NCI-H1048 (cell line): ENCODE measurements around the gene DHRS7C.

Source experiments
- DNase-seq: peaks from one replicate; lab custom pipeline; 2025; lab: John Stamatoyannopoulos, UW

DHRS7C gene, protein sequence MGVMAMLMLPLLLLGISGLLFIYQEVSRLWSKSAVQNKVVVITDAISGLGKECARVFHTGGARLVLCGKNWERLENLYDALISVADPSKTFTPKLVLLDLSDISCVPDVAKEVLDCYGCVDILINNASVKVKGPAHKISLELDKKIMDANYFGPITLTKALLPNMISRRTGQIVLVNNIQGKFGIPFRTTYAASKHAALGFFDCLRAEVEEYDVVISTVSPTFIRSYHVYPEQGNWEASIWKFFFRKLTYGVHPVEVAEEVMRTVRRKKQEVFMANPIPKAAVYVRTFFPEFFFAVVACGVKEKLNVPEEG

DNA sequence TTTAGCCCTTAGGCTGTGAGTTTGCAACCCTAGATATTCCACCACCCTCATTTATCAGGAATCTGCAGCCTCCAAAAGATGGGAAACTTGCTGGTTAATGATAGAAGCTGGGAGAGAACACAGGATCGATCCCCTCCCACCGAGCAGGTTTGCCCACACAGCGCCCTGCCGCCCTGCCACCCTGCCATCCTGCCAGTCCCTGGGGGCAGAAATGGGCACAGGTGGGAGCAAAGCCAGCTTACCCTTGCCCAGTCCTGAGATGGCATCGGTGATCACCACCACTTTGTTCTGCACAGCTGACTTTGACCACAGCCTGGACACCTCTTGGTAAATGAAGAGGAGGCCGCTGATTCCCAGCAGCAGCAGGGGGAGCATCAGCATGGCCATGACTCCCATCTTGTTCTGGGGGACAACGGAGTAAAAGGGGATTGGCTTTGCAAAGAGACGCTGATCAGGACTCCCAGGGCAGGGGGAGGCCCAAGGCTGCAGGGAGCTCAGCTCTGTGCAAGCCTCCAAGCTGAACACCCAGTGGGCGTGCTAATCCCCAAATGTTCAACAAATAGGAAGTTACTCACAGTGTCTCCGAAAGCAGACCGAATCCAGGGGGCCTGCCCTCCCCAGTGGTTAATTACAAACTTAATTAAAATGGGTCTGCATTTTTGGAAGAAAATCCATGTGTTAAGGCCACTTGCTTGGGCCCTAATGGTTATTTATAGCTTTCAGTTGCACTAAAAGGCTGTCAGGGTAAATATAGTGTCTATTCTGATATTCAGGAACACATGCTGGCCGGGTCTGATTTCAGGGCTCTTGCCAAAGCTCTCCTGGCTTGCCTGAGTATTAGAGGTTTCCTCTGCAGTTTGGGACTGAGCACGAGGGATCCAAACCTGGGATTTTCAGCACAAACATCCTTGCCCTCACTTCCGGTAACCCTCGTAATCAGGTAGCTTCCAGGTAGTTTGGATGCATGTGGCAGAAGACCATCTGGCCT is at the start of gene DHRS7C:
Gene DHRS7C, minus strand, starts transcription at position 704 of the 988 bp plus-strand sequence. Its CDS starts 308 bp downstream, at position 396.
- no peak for DNase-seq

DNA sequence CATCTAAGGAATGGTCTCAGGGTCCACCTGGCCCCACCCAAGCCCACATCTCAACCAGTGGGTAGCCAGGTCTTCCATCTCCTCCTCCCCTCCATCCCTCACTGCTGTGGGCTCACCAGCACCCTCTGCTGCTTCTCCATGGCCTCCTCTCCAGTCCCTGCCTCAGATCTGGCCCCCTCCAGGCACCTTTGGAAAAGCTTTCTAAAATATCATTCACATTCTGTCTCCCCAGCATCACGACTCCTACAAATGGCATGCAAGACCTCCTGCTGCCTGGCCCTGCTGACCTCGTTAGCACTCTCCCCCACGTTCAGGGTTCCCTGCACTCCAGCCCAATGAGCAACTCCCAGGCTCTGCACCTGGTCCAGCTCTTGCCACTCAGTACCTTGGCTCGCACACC is 48.0 kb upstream of the DHRS7C start:
- DNase-seq, result no peak

DNA sequence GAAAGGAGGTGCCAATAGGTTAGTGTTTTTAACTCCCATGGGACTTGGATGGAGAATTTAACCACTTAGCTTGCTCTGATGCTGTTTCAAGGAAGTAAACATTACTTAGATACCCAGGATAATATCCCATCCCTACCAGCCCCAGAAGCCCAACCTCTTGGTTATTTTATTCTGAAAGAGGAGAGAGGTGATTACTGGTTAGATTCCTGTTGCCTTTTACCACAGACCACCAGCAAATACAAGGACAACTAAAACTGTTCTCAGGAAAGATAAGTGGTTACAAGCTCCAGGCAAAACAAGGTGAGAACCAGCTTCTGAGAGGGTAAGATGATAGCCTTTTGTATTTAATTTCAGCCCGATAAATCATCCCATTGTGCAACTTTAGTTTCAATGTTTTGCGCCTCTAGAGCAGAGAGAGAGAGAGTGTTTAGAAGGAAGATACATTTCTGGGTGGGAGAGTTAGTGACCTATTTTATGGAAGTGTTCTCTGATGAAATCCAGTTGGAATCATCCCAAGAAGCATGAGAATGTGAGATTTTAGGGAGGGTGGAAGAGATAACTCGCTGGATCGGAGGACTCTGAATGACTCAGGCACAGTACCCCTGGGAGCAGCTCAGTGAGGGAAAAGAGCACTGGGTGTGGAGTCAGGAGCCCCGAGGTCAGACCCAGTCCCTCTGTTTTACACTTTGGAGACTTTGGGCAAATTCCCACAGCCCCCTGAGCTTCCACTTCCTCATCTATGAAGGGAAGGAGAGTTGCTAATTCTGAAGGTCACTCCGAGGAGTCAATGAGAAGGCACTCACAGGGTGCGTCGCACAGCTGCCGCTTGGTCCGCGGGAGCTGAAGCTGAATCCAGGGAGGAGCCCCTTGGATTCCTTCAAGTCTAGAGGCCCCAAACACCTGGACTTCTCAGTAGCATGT is 46.4 kb upstream of the DHRS7C start:
- no peak for DNase-seq

DNA sequence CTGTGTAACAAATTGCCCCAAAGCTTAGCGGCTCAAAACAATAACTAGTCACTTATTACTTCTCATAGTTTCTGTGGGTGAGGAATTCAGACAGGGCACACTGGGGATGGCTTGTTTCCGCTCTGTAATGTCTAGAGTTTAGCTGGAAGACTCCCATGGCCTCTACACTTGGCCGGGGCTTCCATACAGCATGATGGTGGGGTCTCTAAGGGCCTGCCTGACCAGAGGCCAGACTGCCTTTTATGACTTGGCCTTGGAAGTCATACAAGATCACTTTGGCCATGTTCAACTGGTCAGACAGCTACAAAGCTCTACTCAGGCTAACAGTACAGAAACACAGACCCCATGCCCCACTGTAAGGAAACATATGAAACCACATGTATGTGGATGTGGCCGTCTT is 42.5 kb upstream of the DHRS7C start:
- DNase-seq, result no peak

DNA sequence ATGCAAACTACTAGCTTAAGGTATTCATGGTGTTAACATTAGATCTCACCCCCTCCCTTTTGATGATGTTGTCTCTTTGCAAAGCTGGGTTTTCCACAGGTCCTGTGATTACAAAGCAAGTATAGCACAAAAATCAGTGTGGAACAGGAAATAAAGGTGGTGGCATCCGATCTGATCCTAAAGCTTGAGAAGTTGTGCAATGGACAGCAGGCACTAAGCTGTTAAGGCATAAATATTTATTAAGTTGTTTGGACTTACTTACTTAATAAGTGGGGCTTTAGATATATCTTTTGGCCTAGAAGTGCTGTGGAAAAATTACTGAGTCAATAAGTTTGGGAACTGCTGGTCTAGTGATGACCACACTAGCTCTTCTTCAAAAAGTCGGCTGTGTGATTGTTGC is 39.3 kb upstream of the DHRS7C start:
- no peak for DNase-seq

DNA sequence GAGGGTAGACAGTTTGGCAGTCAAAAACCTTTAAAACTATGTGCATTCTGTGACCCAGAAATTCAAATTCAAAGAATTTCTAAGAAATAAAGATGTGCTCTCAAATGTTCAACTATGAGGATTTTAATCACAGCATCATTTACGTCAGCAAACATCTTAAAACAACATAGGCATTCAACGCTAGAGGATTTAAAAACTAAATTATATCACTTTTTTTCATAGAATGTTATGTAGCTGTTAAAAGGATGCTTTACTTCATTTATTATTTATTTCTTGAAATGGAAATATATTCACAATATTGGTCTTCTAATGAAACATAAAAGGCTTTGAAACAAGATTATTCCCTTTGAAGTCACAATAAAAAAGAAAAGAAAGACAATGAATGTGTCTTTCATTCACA is 38.0 kb upstream of the DHRS7C start:
- DNase-seq, result no peak

DNA sequence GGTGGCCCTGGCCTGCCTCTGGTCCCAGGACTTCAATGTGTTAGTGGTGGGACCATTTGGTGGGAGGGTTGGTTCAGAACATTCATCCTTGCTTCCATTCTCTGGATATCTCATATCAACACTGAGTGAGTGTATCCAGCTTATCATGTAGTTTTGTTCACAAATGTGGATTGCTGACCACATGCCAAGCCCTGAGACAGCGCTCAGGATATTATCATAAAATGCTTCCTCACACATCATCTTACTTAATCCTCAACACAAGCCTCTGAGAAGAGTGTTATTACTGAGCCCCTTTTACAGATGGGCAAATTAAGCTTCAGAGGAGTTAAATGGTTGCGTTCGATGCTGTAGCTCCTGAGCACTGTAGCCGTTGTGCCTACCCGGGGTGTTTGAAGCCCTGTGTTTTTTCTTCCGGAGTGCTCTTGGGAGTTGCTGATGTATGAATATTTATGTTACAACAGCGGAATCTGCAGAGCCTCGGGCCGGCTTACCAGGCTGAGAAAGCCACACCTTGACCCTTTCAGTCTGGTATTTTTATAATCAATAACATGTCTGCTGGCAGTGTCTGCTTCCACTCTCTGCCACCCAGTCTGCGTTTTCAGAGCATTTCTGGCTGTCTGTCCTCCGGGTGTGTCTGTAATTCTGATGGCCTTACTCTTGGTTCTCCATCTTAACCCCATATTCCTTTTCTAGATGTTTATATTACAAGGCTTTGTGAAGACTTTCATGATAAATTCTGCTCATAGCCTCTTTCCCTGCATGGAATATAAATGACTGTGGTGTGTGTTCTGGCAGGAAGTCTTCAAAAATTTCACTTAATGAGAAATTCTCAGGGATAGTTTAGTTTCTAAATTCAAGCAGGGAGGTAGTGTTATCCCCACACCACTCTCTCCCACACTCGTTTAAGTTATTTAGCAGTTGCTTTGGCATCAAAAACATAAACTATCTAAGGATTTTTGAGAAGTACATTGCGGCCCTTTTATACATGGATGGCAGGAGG is 37.2 kb upstream of the DHRS7C start:
- DNase-seq, result no peak

DNA sequence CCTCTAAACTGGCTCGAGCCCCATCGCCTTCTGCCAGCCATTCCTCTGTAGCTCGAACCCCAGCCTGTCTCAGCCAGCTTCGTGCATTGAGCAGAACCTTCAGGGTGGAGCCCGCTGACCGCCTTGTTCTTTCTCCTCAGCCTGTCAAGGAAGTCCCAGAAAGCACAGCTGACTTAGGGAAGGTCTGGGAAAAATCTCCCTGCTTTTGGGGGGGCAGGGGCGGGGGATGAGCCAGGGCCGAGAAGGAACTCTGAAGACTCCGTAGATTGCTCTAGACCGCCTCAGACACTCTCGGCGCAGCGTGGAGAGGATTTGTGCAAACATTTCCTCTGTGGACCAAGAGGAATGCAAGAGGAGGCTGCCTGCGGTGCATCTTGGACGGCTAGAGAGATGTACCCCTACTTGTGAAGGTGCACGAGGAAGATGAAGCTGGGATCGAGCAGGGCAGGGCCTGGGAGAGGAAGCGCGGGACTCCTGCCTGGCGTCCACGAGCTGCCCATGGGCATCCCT is 34.3 kb upstream of the DHRS7C start, which contains the start of gene GLP2R:
Gene GLP2R, plus strand, starts transcription at position 284 of the 510 bp plus-strand sequence. Its CDS starts 140 bp downstream, at position 424.
- no peak for DNase-seq

DNA sequence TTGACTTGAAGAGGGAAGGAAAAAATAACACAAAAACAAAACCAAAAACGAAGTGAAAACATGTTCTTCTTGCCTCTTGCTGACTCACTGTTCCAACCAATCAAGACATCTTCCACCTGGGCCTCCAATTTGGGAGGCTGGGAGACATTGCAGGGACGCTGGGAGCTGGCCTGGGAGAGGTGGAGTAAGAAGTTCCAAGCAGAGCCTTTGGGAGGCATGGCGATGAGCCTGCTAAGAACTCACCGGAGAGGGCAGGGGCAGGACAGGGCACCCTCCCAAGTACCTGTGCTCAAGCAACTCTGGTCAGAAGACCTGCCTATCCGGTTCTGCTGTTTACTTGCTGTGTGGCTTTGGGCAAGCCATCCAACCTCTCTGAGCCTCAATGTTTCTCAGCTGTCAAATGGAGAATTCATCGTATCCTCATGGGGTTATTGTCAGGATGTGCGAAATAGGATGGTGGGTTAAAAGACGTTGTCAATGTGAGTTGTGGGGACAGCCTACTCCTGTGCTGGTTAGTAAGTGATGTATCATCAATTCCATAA is 33.5 kb upstream of the DHRS7C start:
- no peak for DNase-seq

DNA sequence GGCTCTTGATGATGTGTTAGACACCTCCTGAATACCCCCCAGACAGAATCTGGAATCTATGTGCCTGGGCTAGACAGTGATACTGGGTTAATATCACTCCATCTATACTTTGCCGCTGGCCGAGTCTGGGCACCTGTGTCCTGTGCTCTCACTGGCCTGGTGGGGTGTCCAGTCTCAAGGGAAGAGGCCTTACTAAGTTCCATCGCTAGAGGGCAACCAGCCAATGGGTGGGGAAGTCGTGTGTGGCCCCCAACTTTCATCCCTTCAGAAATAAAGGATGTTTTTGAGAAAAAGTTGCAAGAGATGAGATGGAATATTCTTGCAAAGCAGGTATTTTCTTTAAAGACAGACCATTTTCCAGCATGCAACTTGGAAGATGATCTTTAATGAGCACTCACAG is 32.7 kb upstream of the DHRS7C start:
- no peak for DNase-seq

DNA sequence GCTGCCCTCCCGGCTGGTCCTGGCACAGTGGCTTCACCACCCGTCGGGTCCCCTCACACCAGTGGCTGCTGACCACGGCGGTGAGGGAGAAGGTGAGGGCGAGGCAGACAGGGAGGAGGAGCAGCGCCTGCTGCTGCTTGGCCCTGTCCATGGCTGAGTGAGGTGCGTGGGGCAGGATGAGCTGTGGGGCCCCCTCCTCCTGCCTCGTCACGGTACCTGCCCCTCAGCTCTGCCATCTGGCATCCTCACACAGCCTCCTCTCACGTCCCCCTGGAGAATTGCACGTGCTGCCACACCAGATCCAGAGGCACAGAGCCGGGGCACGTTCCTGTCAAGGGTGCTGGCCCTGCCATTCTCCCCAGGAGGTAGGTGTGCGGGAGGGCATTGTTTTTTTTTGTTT is 30.5 kb upstream of the DHRS7C start, which contains the start of gene GSG1L2:
Gene GSG1L2, minus strand, starts transcription at position 159 of the 400 bp plus-strand sequence. Its CDS starts 8 bp downstream, at position 151.
- no peak for DNase-seq

DNA sequence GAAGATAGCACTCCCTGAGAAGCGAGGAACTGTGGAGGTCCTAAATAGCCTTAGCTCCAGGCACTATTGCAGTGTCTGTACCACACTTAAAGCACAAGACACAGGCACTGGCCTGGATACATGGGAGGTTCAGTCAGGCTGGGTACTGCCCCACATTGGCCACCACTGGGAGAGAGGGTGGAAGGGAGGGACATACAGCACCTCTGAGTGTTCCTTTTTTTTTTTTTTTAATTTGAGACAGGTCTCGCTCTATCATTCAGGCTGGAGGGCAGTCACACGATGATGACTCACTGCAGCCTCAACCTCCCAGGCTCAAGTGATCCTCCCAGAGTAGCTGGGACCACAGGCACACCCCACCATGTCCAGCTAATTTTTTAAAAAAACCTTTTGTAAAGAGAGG is 29.1 kb upstream of the DHRS7C start:
- DNase-seq, result no peak

DNA sequence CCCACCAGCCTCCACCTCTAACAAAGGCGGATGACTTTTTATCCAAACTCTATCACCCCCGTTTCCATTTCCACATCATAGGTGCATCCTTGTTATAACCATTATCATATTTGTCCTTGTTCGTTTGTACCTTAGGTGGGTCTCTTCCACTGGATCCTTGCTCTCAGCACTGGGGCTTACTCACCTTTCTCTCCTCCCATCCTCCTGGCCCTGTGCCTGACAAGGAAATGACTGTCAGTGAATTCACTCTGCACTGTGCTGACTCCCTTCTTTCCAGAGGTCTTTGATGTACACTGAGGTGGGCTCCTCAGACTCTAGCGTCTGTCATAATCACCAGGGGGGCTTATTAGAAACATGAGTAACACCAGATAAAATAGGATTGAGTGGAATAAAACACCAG is 27.4 kb upstream of the DHRS7C start:
- DNase-seq, result no peak

DNA sequence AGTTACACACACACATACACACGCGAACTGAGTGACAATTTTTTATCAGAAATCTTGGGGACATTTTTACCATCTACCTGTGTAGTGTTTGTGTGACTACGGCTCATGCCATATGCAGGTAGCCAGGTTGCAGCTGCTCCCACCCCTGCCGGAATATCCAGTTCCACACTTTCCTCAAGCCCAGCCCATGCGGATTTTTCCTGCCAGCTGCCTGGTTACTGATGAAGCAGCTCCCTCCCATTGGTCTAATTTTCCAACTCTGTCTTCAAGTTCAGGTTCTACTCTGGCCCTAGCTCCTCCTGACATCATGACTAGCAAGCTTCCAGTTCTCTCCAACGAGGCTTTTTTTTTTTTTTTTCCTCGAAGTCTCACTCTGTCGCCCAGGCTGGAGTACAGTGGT is 25.7 kb upstream of the DHRS7C start:
- DNase-seq, result no peak

DNA sequence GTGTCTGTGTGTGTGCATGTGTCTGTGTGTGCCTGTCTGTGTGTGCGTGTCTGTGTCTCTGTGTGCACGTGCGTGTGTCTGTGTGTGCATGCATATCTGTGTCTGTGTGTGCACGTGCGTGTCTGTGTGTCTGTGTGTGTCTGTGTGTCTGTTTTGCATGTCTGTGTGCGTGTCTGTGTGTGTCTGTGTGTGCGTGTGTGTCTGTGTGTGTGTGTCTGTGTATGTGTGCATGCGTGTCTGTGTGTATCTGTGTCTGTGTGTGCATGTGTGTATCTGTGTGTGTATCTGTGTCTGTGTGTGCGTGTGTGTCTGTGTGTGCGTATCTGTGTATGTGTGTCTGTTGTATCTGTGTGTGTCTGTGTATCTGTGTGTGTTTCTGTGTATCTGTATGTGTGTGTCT is 25.1 kb upstream of the DHRS7C start:
- DNase-seq, result no peak

DNA sequence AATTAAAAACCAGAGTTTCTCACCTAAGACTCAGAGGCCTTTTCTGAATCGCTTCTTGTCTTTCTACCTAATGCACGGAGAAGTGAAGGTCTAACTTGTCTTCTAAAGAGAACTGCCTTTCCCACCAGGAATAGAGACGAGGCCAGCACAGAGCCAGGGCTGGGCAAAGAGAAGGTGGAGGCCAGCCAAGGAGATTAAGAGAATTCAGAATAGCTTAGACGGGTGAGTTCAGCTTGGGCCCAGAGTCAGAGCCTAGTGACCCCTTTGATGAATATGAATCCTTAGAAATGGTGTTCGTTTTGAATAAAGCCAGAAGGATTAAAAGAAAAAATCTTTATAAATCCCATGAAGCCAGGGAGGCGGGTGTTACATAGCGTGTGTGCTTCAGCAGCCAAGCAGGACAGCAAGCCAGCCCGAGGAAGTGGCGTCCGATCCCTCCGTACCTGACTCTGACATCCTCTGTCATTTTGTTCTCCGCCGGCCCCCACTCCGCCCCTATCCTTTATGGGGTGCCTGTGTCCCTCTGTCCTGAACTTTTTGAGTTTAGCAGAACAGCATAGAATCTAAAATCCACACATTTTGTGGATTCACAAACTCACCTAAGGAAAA is 23.0 kb upstream of the DHRS7C start:
- DNase-seq, result no peak

DNA sequence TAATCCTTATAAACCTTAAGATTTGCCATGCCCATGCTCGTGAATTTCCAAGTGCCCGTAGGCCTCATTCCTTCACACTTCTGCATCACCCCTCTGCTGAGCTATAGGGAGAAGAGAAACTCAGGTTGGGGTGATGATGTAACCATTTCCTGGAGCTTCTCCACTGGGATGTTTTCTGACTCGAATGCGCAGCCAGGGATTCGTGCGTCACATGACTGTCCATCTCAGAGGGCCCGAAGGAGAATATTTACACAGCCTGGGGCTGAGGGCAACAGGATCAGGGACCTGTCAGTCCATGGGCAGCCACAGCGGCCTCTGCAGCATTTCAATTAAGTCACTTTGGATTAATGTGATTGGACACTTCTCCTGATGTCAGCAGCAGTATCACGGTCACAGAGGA is 21.8 kb upstream of the DHRS7C start:
- DNase-seq, result no peak

DNA sequence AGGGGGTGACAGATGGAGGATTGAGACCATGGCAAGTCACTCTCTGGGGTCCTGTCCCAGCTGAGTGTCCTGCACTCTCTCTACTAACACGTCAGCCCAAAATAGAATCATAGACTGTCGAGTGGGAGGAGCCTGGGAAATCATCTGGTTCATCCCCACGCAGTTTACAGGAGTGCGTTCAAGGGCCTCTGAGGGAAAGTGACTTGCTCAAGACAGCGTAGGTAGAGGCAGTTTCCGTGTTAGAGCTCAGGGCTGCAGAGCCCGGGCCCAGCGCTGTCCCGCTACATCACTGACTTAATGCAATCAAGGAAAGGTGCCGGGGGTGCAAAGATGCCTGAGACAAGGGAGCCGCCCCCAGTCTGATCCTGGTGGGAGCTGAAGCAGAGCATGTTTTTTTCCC is 20.1 kb upstream of the DHRS7C start:
- no peak for DNase-seq

DNA sequence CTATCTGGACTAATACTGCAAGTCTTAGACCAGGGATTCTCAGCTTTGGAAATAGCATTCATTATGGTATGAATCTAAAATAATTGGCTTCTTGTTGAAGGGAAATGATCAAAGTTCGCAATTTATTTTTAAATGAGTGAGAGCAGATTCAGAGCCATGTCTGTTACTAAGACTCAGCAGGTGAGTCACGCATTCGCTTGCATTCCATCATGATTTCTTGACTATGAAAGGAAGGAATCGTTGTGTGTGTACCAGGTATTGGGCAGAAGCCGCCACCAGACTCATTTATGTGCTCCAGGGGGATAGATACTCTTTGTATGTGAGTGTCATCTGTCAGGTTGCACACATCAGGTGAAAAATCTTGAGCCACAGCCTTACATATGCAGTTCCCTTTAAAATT is 19.7 kb upstream of the DHRS7C start:
- no peak for DNase-seq
